GM12891 (cell line): Measurements from ENCODE around the gene UQCC2.

Source experiments
- PAX5 ChIP-seq: IDR thresholded peaks from 2 replicates; pipeline ENCODE4 v1.6.1; 2011; ENCODE audit warnings: low read length, moderate library complexity, mild to moderate bottlenecking; ENCODE audit not compliant: insufficient read depth, severe bottlenecking
- POLR2A ChIP-seq: IDR thresholded peaks from 2 replicates; pipeline ENCODE4 v1.6.1; 2011; ENCODE audit warnings: low read depth, low read length, control low read depth
- POLR2AphosphoS5 ChIP-seq: IDR thresholded peaks from 2 replicates; pipeline ENCODE4 v1.6.1; 2011; ENCODE audit warnings: low read depth, low read length, control low read depth

DNA sequence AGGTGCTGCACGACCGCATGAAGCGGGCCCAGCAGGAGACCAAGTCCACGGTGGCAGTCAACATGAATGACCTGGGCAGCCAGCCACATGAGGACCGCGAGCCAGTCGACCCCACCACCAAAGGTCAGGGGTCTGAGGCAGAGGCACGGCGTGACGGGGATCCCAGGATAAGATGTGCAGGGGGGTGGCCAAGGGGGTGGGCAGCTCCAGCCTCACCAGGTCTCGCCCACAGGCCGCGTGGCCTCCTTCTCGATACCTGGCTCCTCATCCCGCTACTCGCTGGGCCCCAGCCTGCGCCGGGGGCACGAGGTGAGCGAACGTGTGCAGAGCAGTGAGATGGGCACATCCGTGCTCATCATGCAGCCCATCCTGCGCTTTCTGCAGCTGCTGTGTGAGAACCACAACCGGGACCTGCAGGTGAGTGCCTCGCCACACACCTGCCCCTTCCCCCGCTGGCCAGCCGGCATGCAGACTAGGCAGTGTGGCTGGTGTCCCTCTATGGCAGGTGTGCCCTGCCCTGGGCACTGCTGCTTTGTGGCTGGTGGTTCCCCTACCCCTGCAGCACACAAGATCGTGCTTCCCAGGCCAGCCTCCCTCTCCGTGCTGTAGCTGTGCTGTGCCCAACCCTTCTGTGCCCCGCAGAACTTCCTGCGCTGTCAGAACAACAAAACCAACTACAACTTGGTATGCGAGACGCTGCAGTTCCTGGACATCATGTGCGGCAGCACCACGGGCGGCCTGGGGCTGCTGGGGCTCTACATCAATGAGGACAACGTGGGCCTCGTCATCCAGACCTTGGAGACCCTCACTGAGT is 25.9 kb downstream of the UQCC2 start:
- no peak for TF ChIP-seq POLR2A
- TF ChIP-seq POLR2AphosphoS5: no peak
- TF ChIP-seq PAX5: no peak
